ENCODE results near the gene OR6J1. TPM values are rescaled to one million over a fixed set of nuclear protein-coding genes. Genes with fewer than 3 reads are reported as not detected.
"Not testable (repeated sequence)": the region's sequence is repeated elsewhere in the genome, so short reads cannot be mapped to it uniquely, and the experiment has no call there.

Gene OR6J1
- total RNA-seq, 4 donors from 2014 or later: not detected

DNA sequence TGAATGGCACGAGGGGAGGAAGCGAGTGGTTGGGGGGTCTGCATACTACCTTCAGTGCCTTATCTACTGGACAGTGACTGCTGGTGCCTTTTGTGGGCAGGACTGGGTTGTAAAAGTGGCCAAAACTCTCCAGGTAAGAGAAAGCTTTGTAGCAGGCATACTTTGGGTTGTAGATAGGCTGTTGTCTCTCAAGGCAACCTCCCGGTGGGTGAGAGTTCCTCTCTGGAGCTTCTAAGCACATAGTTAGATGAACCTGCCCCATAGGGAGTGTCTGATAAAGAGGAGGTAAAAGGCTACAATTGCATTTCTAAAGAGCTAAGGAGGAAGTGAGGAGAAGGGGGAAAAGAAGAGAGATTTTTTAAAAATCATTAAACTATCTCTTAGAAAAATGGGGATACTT is 51.0 kb downstream of the OR6J1 start:
- H3K27me3 ChIP-seq: no peaks in the 10 kb centered on the region
- no peak for DNase-seq (ENCODE audit: low spot score in 2 of 2)
- no peaks in the 10 kb centered on the region for H3K36me3 ChIP-seq
- TF ChIP-seq EP300 (IDR thresholded peaks at IDR 0.05) (no peak), POLR2A (IDR thresholded peaks at IDR 0.05) (no peak)
- TF ChIP-seq, protein P1, sequence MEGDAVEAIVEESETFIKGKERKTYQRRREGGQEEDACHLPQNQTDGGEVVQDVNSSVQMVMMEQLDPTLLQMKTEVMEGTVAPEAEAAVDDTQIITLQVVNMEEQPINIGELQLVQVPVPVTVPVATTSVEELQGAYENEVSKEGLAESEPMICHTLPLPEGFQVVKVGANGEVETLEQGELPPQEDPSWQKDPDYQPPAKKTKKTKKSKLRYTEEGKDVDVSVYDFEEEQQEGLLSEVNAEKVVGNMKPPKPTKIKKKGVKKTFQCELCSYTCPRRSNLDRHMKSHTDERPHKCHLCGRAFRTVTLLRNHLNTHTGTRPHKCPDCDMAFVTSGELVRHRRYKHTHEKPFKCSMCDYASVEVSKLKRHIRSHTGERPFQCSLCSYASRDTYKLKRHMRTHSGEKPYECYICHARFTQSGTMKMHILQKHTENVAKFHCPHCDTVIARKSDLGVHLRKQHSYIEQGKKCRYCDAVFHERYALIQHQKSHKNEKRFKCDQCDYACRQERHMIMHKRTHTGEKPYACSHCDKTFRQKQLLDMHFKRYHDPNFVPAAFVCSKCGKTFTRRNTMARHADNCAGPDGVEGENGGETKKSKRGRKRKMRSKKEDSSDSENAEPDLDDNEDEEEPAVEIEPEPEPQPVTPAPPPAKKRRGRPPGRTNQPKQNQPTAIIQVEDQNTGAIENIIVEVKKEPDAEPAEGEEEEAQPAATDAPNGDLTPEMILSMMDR (IDR thresholded peaks at IDR 0.05): no peak
- H3K27ac ChIP-seq: no peak overlapping the region
- WGBS, 2 donors: 54 to 56% methylated on average over 3 of the region's 3 CpGs
- H3K4me3 ChIP-seq: no peak overlapping the region
- H3K9me3 ChIP-seq: no peaks in the 10 kb centered on the region
- peaks cover 0 to 19% (median 2%) of the 10 kb centered on the region in 4 donors for H3K4me1 ChIP-seq

GRCh38 chr14:22589096-22589839 is 54.9 kb downstream of the OR6J1 start, which contains the start of gene DAD1:
Gene DAD1, minus strand, starts transcription at chr14:22589224. Its CDS starts 67 bp downstream, at chr14:22589157.
- H3K27me3 ChIP-seq: no peaks in the 10 kb centered on the region
- peak within 1 kb of the TSS; percentile 49 to 83 (median 67) for H3K4me3 ChIP-seq
- peaks cover 0 to 5% (median 0%) of the 10 kb centered on the region in 3 donors for H3K36me3 ChIP-seq
- no peaks in the 10 kb centered on the region for H3K9me3 ChIP-seq
- H3K4me1 ChIP-seq: peaks cover 0 to 49% (median 9%) of the 10 kb centered on the region in 4 donors
- H3K27ac ChIP-seq: peak within 1 kb of the TSS; percentile 86 to 98 (median 93)
- TF ChIP-seq POLR2A (IDR thresholded peaks at IDR 0.05) (peak; percentile 74 to 86), EP300 (IDR thresholded peaks at IDR 0.05) (peak; percentile 95 to 96)
- TF ChIP-seq, protein P1 (IDR thresholded peaks at IDR 0.05): no peak
- DNase-seq (ENCODE audit: low spot score in 2 of 2): peak; percentile 97 to 99
- WGBS, 2 donors: 1 to 2% methylated on average over 28 to 44 of the region's 44 CpGs

- Histone ChIP-seq H3K27ac (peak overlapping the region; percentile 86 to 98 (median 88)), H3K4me1 (peaks cover 0 to 56% (median 9%) of the 10 kb centered on the region in 4 donors), H3K36me3 (peaks cover 0 to 5% (median 0%) of the 10 kb centered on the region in 3 donors), H3K27me3 (no peaks in the 10 kb centered on the region), H3K9me3 (no peaks in the 10 kb centered on the region), H3K4me3 (peak overlapping the region; percentile 41 to 83 (median 67))
- WGBS, 2 donors: 1 to 4% methylated on average over 17 of the region's 17 CpGs
- no peak for TF ChIP-seq POLR2A (IDR thresholded peaks at IDR 0.05)
- TF ChIP-seq, protein P1 (IDR thresholded peaks at IDR 0.05): no peak
- TF ChIP-seq EP300 (IDR thresholded peaks at IDR 0.05): no peak
- no peak for DNase-seq (ENCODE audit: low spot score in 2 of 2)
These were observed 55.5 kb downstream of the OR6J1 start for GRCh38 chr14:22588526-22589095.

GRCh38 chr14:22587677-22588422 is 56.3 kb downstream of the OR6J1 start:
- Histone ChIP-seq H3K4me3 (peak overlapping the region; percentile 41 to 83 (median 67)), H3K27ac (peak overlapping the region in 2 of 4 donors; percentile 89 to 98), H3K4me1 (peaks cover 0 to 62% (median 9%) of the 10 kb centered on the region in 4 donors)
- H3K27me3 ChIP-seq; DNase-seq (ENCODE audit: low spot score in 2 of 2); H3K36me3 ChIP-seq; H3K9me3 ChIP-seq: not testable (repeated sequence)
- 81 to 83% methylated on average over 10 of the region's 10 CpGs for WGBS, 2 donors

DNA sequence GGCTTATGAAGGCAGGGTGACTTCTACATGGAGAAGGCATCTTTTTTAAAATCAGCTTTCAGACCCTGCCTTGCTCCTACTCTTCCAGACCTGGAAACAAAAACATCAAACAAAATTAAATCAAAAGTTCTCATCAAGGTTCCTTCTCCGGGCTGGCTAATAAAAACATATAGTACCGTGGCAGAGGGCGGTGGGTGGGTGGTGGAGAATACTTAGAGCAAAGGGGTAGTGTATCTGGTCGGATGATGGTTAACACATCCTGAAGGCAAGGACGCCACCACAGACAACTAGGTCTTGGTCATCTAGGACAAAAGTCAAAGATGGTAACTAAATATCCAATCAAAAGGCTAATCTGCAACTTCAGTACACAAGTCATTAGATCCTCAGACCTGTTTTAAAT is 56.9 kb downstream of the OR6J1 start:
- Histone ChIP-seq H3K27me3 (no peaks in the 10 kb centered on the region), H3K4me1 (peaks cover 0 to 62% (median 9%) of the 10 kb centered on the region in 4 donors), H3K9me3 (no peaks in the 10 kb centered on the region), H3K27ac (no peak overlapping the region), H3K4me3 (no peak overlapping the region), H3K36me3 (peaks cover 0 to 5% (median 0%) of the 10 kb centered on the region in 3 donors)
- TF ChIP-seq POLR2A (IDR thresholded peaks at IDR 0.05) (no peak), EP300 (IDR thresholded peaks at IDR 0.05) (no peak)
- TF ChIP-seq, protein P1 (IDR thresholded peaks at IDR 0.05): no peak
- DNase-seq (ENCODE audit: low spot score in 2 of 2): no peak
- 85 to 86% methylated on average over 5 of the region's 5 CpGs for WGBS, 2 donors

Data from tibial nerve (tissue), 4 donors.